HG02588 (cell line): ENCODE results near the gene LKAAEAR1.
"Not testable (repeated sequence)": the region's sequence is repeated elsewhere in the genome, so short reads cannot be mapped to it uniquely, and the experiment has no call there.

Source experiments
- ATAC-seq: cut with Tn5 transposase; IDR thresholded peaks from one replicate; pipeline ENCODE4 v1.9.1; 2021; ENCODE audit warnings: mild to moderate bottlenecking, moderate library complexity; ENCODE audit not compliant: unreplicated experiment

Gene LKAAEAR1, protein sequence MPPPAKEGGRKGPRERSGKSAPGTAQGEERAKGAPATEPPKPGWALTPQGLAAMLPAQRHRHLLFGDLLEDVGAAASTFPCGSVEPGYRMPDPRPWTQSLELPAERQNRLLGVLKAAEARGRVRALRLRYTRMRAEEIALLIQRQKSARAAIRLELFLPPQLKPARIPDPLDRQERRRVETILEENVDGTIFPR

DNA sequence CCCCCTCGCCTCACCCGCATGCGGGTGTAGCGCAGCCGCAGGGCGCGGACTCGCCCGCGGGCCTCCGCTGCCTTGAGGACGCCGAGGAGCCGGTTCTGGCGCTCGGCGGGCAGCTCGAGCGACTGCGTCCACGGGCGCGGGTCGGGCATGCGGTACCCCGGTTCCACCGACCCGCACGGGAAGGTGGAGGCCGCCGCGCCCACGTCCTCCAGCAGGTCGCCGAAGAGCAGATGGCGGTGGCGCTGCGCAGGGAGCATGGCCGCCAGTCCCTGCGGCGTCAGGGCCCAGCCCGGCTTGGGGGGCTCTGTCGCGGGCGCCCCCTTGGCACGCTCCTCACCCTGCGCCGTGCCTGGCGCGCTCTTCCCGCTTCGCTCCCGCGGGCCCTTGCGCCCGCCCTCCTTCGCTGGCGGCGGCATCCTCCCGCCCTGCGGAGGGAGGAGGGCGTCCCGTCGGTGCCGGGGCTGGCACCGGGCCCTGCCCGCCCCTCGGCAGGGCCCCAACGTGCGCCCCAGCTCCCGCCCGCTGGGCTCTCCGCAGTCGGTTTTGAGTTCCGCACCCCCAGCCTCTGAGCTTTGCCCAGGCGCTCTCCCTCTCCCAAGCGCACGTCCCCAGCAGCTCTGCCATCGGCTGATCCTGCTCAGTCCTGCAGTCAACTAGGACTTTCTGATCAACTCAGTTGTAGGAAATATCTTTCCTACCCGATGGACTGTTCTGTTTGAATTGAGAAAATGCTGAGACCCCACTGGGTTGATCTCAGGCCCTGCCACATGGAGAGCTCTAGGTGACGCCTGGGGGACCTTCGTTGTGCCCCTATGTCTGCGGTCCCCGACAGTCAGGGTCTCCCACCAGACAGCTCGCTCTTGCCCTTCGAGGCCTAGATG lies at the start of gene LKAAEAR1:
Gene LKAAEAR1 (minus strand): TSS at position 595 of the 881 bp plus-strand sequence. CDS start 179 bp downstream, at position 416.
- no peak for ATAC-seq

DNA sequence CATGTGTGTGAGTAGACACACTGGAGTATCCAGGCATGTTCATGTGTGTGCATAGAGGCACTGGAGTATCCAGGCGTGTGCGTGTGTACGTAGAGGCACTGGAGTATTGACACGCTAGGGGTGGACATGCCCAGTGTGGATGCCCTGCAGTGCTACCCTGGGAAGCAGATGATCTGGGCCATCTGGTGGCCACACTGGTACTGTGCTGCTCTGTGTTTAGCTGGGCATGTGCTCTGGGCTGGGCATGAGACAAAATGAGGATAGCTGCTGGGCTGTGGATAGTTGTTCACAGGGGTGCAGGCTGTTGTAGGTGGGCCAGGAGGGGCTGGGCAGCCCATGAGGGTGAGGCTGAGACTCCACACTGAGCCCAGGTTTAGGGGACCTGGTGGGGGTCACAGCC lies 47.2 kb upstream of the LKAAEAR1 start:
- no peak for ATAC-seq

DNA sequence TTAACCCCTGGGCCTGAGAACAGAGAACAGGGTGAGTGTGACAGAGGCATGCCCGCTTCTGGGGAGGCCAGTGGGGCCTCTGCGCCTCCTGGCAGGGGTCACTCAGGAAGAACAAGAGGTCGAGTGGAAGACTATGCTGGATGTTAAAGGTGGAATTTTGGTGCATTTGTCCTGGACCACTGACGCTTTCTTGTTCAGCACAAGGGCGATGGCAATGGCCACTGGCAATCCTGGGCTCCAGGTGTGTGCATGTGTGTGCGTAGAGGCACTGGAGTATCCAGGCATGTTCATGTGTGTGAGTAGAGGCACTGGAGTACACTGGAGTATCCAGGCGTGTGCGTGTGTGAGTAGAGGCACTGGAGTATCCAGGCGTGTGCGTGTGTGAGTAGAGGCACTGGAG lies 46.7 kb upstream of the LKAAEAR1 start:
- ATAC-seq: no peak

DNA sequence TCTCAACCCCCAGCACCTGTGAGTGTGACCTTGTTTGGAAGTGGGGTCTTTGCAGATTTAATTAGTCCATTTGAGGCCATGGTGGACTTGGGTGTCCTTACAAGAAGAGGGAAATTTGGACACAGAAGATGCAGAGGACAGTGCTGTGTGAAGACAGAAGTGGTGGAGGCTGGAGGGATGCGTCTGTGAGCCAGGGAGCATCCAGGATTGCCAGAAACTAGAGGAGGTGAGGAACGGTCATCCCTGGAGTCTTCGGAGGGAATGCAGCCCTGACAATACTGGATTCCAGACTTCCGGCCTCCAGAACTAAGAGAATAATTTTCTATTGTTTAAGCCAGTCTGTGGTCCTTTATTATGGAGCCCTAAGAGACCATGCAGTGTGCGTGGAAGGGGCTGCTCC lies 46.1 kb upstream of the LKAAEAR1 start:
- no peak for ATAC-seq

DNA sequence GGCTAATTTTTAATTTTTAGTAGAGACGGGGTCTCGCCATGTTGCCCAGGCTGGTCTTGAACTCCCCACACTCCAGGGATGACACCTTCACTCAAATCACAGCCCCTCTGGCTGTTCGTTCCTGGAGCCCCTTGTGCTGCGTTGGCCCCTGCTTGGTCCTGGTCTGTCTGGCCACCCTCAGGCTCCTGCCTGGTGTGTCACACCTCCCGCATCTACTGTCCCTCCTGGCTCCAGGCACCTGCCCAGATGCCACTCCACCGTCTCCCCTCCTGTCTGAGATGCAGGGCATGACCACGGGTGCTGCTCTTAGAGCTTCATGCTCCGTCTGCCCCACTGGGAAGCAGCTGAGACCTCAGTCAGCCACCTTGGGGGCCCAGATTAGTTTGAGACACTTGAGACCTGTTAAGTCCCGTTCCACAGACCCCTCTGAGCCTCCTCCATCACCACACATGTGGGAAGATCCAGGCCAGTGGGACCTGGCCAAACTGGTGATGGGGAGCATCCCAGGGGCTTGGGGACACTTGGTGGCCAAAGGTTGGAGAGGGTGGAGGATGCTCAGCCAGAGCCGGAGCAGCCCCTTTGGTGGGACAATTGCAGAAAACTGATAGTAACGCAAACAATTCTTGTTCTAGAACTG lies 45.1 kb upstream of the LKAAEAR1 start:
- ATAC-seq: no peak

DNA sequence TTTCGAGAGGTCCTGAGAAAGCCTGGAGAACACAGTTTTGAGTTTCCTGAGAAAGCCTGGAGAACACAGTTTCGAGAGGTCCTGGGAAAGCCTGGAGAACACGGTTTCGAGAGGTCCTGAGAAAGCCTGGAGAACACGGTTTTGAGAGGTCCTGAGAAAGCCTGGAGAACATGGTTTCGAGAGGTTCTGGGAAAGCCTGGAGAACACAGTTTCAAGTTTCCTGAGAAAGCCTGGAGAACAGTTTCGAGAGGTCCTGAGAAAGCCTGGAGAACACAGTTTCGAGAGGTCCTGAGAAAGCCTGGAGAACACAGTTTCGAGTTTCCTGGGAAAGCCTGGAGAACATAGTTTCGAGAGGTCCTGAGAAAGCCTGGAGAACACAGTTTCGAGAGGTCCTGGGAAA lies 39.3 kb upstream of the LKAAEAR1 start:
- not testable (repeated sequence) for ATAC-seq

DNA sequence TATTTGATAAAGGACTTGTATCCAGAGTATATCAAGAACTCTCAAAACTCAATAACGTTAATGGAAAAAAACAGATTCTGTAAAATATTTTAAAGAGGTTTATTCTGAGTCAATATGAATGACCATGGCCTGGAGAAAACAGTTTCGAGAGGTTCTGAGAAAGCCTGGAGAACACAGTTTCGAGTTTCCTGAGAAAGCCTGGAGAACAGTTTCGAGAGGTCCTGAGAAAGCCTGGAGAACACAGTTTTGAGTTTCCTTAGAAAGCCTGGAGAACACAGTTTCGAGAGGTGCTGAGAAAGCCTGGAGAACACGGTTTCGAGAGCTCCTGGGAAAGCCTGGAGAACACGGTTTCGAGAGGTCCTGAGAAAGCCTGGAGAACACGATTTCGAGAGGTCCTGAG lies 38.7 kb upstream of the LKAAEAR1 start:
- not testable (repeated sequence) for ATAC-seq

DNA sequence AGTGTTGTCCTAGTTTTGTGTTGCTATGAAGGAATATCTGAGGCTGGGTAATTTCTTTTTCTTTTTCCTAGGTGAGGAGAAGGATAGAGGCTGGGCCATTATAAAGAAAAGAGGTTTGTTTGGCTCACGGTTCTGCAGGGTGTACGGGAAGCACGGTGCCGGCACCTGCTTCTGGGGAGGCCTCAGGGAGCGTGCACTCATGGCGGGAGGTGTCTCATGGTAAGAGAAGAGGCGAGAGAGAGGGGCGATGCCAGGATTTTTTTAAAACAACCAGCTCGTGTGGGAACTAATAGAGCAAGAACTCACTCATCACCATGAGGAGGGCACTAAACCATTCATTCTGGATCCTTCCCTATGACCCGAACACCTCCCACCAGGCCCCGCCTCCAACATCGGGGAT lies 37.4 kb upstream of the LKAAEAR1 start:
- no peak for ATAC-seq

DNA sequence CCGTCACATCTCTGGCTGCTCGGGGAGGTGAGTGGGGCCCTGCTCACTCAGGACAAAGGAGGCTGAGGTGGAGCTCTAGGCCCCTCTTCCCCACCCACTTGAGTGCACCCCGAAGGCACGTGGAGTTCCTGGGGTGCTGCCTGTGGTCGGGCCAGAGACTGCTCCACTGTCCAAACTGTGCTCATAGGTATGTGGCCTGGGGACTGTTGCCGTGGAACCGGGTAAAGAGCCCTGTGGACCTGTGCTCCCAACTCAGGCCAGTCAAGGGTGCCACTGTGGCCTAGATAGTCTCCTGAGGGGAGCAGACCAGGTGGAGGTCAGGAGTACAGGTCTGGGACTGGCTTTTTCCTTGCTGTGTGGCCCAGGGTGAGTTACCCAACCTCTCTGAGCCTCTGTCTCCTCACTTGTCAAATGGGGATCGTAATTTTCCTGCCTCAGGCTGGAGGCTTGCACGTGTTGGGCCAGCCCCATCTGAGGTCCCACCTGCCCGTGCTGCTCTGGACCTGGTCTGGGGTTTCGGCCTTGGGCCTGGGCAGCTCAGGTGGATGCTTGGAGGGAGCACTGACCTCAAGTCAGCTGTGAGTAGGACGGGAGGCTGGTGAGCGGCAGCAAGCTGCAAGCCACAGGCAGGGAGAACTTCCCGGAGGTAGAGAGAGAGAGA lies 35.6 kb upstream of the LKAAEAR1 start:
- ATAC-seq: no peak

DNA sequence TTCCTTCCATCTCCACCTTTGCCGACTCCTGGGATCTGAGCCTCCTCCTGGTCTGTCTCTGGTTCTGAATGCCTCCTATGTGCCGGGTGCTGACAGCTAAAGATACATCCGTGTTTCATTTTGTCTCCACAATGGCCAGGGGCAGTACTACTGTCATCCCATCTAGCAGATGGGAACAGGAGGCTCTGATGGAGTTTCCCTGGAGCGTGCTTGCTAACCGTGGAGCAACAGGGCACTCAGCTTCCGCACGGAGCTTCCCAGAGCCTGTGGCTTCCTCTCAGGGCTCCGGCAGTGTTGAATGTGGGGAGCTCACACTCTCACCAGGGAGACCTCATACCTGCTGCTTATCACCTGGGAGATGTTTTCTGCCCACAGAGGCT lies 35.1 kb upstream of the LKAAEAR1 start:
- ATAC-seq: no peak

DNA sequence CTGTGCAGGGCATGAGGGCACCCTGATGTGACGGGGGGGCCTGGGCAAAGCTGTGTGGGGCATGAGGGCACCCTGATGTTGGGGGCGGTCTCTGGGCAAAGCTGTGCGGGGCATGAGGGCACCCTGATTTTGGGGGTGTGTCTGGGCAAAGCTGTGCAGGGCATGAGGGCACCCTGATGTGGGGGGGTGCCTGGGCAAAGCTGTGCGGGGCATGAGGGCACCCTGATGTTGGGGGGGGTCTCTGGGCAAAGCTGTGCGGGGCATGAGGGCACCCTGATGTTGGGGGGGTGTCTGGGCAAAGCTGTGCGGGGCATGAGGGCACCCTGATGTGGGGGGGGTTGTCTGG lies 33.2 kb upstream of the LKAAEAR1 start:
- not testable (repeated sequence) for ATAC-seq

DNA sequence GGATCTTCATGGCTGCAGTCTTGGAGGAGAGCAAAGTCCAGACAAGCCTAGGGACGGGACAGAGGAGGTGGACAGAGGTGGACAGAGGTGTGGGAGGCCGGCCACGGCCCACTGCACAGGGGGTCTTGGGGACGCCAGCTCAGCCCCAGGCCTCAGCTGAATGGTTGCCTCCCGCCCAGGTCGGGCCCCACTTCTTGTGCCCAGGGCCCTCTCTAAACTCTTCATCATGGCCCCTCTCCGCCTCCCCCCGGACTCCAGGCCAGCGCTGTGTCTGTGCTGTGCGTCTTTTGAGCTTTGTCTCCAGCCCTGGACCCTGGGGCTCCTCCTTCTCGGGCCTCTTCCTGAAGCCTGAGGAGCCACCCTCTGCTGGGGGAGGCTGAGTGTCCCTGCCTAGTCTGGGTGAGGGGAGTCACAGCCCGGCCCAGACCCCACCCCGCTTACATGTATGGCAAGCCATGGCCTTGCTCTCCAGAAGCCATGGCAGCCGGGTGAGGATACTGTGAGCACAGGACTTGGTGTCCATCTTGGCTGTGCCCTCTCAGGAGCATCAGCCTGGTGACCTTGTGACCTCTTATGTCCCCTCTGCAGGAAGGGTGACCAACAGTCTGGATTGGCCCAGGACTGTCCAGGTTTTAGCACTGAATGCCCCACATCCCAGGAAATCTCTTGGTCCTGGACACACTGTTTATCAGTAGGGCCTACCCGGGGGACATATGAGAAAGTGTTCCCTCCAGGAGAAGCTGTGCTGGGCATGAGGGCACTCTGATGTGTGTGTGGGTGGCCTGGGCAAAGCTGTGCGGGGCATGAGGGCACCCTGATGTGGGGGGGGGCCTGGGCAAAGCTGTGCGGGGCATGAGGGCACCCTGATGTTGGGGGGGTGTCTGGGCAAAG lies 32.6 kb upstream of the LKAAEAR1 start:
- no peak for ATAC-seq

DNA sequence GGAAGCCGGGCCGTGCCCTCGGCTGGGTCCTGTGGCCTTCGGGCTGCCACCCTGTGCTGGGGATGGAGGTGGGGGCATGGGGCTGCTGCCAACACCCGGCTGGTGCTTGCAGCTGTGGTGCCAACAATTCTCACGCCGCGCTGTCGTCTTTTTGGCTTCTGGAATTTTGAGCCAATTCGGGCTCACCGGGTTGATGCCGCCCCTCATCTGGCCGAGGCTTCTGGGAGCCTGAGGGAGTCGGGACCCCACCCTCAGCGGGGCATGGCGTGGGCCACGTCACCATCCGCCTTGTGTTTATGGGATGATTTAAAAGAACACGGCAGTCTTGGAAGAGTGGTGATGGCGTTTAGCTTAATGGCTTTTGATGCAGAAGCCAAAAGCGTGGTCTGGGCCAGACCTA lies 31.8 kb upstream of the LKAAEAR1 start:
- ATAC-seq: no peak

DNA sequence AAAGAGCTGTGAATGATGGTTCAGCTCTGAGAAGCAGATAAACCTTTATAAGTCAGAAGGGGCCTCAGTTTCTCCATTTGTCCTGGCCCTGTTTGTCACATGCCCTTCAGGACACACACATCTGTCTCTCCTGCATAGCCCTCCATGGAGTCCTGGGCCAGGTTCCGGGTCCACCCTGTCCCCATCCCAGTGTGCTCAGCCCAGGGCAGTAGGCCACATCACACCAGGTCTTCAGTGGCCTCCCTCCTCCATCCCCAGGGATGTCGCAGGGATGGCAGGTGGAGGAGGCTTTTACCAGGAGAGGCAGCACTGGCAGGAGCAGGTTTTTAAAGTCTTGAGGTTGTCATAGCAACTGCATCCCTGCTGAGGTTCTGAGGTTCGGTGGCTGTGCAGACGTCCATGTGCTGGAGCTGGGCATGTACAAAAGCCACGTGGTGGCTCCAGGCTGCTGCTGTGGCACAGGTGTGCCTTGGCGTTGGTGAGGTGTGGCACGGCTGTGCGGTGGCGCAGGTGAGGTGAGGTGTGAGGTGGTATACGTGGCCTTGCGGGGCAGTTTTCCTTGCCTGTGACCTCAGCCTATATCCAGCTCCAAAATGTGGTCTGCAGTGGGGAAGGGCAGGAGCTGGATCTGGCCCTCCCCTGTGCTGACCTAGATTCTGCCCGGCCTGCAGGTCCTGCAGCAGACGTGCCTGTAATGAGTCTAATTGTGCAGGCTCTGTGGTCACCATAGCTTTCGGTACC lies 31.1 kb upstream of the LKAAEAR1 start:
- no peak for ATAC-seq

DNA sequence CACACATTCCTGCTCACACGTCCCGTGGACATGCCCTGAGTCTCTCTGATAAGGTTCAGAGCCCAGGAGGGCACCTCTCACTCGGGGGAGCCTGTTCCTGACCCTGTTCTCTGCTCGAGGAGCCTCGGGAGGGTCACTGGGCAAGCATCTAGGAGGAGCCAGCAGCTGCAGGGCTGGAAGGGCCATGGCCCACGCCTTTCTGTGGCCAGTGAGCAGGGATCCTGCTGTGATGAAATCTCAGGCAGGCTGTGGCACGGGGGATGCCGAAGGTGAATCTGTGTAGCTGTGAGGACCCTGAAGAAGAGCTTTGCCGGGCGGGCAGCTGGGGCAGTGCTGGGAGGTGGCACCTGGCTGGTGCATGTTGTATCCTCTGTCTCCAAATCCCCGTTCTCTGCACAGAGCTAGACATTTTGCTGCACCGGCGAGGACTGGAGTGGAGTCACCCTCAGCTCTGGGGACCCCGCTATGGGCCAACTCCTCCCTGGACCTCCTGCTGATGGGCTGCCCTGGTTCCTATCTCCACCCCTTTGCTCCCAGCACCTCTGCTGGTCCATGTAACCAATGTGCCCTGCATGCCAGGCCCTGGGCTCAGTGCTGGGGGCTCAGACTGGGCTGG lies 30.3 kb upstream of the LKAAEAR1 start:
- no peak for ATAC-seq

DNA sequence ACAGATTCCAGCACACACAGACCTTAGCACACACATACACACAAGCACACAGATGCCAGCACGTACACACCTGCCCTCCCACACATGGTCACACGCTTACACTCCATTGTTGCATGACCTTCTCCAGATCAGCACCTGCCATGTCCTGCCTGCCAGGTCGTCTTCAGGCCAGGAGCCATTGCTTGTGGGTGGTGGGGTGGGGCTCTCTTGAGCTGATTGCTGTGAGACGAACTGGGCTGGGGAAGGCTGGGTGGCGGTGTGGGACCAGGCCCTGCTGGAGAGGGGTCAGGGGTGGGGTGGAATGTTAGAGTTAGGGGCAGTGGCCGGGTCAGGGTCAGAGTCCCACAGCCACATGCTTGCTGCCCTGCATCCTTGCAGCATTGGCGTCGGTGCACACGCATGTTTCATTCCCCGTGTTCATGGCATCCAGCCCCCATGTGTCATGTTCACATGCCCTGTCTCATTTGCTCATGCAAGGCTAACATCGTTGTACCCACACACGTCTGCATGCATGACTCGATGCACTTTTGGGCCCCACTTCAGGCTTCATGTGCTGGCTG lies 29.7 kb upstream of the LKAAEAR1 start:
- ATAC-seq: no peak

DNA sequence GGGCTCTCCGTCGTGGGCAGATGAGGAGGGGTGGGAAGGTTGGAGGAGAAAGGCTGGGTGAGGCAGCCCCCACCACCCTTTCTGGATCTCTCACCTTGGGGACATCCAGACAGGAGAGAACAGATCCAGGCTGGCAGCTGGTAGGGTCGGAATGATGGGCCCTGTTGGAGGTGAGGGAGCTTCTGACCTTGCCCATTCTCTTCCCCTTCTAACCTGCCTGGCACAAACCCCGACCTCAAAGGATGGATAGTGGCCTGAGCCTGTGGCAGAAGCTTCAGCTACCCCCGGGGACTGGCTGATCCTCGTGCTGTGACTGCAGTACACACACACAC lies 29.2 kb upstream of the LKAAEAR1 start:
- ATAC-seq: no peak

DNA sequence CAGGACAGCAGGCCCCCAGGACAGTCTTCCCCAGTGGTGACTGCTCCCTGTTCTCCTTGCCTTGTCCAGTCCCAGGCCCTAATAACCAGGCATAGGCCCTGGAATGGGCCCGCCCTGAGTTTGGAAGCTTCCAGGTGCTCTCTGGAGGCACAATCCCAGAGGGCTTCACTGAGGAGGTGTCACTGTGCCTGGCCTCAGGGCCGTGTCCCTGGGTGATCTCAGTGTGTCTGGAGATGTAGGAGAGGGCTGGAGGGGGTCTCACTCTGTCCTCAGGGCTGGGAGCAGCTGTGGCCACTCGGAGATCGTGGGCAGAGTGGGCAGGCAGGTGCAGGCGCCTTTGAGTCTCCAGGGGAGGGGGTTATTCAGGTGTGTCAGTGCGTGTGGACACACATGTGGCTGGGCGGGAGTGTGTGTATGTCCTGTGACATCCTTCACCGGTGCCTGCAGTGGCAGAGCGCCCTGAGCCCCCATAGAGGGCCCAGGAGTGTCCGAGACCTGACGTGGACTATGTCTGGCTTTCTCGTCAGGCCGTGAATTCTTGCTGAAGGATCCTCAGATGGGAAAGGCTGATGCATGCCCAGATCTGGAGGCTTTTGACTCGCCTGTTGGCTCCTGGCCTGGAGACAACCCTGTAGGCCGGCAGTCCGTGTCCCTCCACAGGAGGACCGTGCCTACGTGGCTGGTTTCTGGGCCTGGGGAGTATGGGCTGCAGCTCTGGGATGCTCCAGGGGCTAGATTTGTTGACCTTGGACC lies 28.7 kb upstream of the LKAAEAR1 start:
- ATAC-seq: no peak
